Brain microvascular endothelial cell (primary cell): ENCODE measurements around the gene PAQR5.
A peak's percentile ranks its signal among the peaks of the same experiment; 100 is the strongest.

Experiments used
- DNase-seq: peaks from one replicate; pipeline ENCODE4 v3.0.0-alpha.2; 2020
- H3K27ac ChIP-seq: fragments of 250-450 bp; sonication (Bioruptor Pico); 2 replicates; pipeline ENCODE4 v1.5.1; 2020; ENCODE audit warnings: mild to moderate bottlenecking, moderate library complexity
- H3K27me3 ChIP-seq: fragments of 250-450 bp; sonication (Bioruptor Pico); replicated peaks from 2 replicates; pipeline ENCODE4 v1.5.1; 2020; ENCODE audit warnings: mild to moderate bottlenecking
- H3K36me3 ChIP-seq: fragments of 250-450 bp; sonication (Bioruptor Pico); replicated peaks from 2 replicates; pipeline ENCODE4 v1.5.1; 2020; ENCODE audit warnings: mild to moderate bottlenecking
- H3K4me3 ChIP-seq: 2 replicates; pipeline ENCODE4 v1.5.1; 2011; ENCODE audit warnings: low read depth, mild to moderate bottlenecking, control low read depth, low read length, moderate library complexity
- in situ Hi-C: cut with HindIII; loops from 2 replicates; pipeline ENCODE4 v1.10.0; 2017; ENCODE audit warnings: low sequenced_read_pairs, low pct_ligation_motif_present
- TF ChIP-seq, protein P1 (sequence below): IDR thresholded peaks from 2 replicates; pipeline ENCODE4 v1.5.1; 2011; ENCODE audit warnings: low read depth, mild to moderate bottlenecking, moderate library complexity, low read length, control low read depth, inconsistent platforms; ENCODE audit errors: missing control alignments

PAQR5 gene

GRCh38 chr15:69308949-69309348, 10.2 kb downstream of the PAQR5 start:
- Histone ChIP-seq H3K4me3 (no peak overlapping the region), H3K27me3 (no peaks in the 10 kb centered on the region), H3K27ac (no peak overlapping the region), H3K36me3 (no peaks in the 10 kb centered on the region)
- TF ChIP-seq, protein P1, sequence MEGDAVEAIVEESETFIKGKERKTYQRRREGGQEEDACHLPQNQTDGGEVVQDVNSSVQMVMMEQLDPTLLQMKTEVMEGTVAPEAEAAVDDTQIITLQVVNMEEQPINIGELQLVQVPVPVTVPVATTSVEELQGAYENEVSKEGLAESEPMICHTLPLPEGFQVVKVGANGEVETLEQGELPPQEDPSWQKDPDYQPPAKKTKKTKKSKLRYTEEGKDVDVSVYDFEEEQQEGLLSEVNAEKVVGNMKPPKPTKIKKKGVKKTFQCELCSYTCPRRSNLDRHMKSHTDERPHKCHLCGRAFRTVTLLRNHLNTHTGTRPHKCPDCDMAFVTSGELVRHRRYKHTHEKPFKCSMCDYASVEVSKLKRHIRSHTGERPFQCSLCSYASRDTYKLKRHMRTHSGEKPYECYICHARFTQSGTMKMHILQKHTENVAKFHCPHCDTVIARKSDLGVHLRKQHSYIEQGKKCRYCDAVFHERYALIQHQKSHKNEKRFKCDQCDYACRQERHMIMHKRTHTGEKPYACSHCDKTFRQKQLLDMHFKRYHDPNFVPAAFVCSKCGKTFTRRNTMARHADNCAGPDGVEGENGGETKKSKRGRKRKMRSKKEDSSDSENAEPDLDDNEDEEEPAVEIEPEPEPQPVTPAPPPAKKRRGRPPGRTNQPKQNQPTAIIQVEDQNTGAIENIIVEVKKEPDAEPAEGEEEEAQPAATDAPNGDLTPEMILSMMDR, result no peak
- in situ Hi-C loops, result no loop called here
- no peak for DNase-seq

GRCh38 chr15:69311319-69311721, 12.6 kb downstream of the PAQR5 start:
- in situ Hi-C loops, result no loop called here

DNA sequence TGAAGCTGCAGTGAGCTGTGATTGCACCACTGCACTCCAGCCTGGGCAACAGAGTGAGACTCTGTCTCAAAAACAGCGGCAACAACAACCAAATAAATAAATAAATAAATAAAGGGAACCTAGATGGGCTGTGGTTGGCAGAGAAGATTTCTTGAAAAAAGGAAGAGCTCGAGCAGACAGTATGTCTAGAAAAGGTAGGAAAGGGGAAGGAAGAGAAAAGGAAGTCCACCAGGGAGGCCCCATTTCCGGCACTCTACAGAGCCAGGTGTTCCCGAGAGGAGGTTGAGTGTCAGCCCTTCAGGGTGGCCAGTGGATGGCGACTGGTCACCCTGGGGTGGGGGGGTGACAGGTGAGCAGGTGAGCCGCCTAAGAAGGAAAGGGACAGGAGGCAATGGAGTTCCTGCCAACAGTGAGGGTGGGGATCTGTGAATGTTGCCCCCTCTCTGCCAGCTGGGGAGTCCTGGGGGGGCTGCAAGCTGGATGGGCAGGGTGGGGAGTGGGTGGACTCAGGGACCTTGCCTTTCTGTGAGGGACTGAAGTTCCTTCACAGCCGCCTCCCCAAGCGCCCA, 14.8 kb downstream of the PAQR5 start:
- H3K27me3 ChIP-seq, result no peaks in the 10 kb centered on the region
- in situ Hi-C loops, result no loop called here

More at GRCh38 chr15:69311319-69311721, 12.6 kb downstream of the PAQR5 start:
- TF ChIP-seq, protein P1, result no peak
- no peak overlapping the region for H3K4me3 ChIP-seq
- no peak overlapping the region for H3K27ac ChIP-seq
- DNase-seq, result peak; percentile 28
- no peaks in the 10 kb centered on the region for H3K36me3 ChIP-seq
- H3K27me3 ChIP-seq, result no peaks in the 10 kb centered on the region

DNA sequence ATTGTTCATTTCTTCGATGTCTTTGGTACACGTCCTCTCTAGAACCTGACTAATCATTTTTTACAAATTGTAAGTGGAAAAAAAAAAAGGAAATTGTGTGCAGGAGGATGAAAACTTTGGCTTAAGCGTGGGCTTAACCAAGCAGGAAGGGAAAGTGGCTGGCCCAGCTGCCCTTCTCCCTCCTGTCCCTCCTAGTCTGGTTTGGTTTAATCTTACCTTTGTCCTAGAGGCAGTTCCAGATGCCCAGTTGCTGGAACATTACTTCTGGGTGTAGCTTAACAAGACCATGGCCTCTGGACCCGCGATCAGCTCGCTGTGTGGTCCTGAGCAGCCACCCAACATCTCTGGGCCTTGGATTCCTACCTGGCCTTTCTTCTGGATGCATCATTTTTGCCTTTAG, 15.4 kb downstream of the PAQR5 start:
- H3K4me3 ChIP-seq, result no peak overlapping the region
- no peak for DNase-seq
- no peak overlapping the region for H3K27ac ChIP-seq
- in situ Hi-C loops, result no loop called here
- TF ChIP-seq, protein P1, result no peak
- H3K36me3 ChIP-seq, result no peaks in the 10 kb centered on the region
- H3K27me3 ChIP-seq, result no peaks in the 10 kb centered on the region

More for the DNA sequence above, 14.8 kb downstream of the PAQR5 start:
- DNase-seq, result no peak
- no peaks in the 10 kb centered on the region for H3K36me3 ChIP-seq
- H3K27ac ChIP-seq, result no peak overlapping the region
- TF ChIP-seq, protein P1, result no peak
- no peak overlapping the region for H3K4me3 ChIP-seq

DNA sequence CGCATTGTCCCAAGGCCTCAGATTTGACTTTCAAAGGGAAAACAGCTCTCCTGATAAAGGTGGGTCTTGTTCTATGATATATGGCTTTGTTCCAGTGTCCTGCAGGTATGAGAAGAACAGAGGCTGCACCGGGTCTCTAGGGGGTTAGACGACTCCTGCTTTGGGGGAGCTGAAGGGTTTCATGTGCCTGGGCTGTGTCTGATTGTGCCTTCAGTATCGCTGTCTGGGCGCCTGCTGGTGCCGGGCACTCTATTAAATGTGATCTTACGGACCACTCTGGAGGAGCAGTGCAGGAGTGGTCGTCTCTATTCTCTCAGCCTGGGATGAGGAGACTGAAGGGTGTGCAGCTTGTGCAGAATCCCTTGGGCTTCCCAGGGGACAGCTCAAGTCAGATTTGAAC, 16.0 kb downstream of the PAQR5 start:
- TF ChIP-seq, protein P1, result no peak
- DNase-seq, result no peak
- H3K27me3 ChIP-seq, result no peaks in the 10 kb centered on the region
- H3K36me3 ChIP-seq, result no peaks in the 10 kb centered on the region
- no peak overlapping the region for H3K27ac ChIP-seq
- no peak overlapping the region for H3K4me3 ChIP-seq
- in situ Hi-C loops, result no loop called here
